ENCODE measurements around the gene CFAP74.
A peak's percentile ranks its signal among the peaks of the same experiment; 100 is the strongest.

The CFAP74 gene

GRCh38 chr1:1962752-1963151 is 40.8 kb downstream of the CFAP74 start:
- Histone ChIP-seq H3K9ac (ENCODE audit: low read depth, low read length) (no peak overlapping the region), H3K4me3 (ENCODE audit: low read length) (no peak overlapping the region), H3K27ac (ENCODE audit: low read depth, low read length) (no peak overlapping the region), H3K9me3 (ENCODE audit: insufficient read depth, low read depth, low read length) (no peaks in the 10 kb centered on the region), H3K4me1 (ENCODE audit: insufficient read depth, low read length) (peaks cover 14% of the 10 kb centered on the region), H3K27me3 (ENCODE audit: insufficient read depth, low read length) (no peaks in the 10 kb centered on the region), H3K36me3 (ENCODE audit: insufficient read depth, low read length) (no peaks in the 10 kb centered on the region)
- WGBS = 89% methylated on average over 2 of the region's 2 CpGs

- peaks cover 14% of the 10 kb centered on the region for H3K4me1 ChIP-seq (ENCODE audit: insufficient read depth, low read length)
- H3K27ac ChIP-seq (ENCODE audit: low read depth, low read length) = no peak overlapping the region; the same call in 1 of the 2 replicates
- WGBS = 67% methylated on average over 17 of the region's 17 CpGs
- no peak overlapping the region for H3K4me3 ChIP-seq (ENCODE audit: low read length)
- no peaks in the 10 kb centered on the region for H3K9me3 ChIP-seq (ENCODE audit: insufficient read depth, low read depth, low read length)
- H3K9ac ChIP-seq (ENCODE audit: low read depth, low read length) = no peak overlapping the region
- H3K36me3 ChIP-seq (ENCODE audit: insufficient read depth, low read length) = no peaks in the 10 kb centered on the region
- H3K27me3 ChIP-seq (ENCODE audit: insufficient read depth, low read length) = no peaks in the 10 kb centered on the region
Observed at GRCh38 chr1:1960480-1961196, 42.9 kb downstream of the CFAP74 start.

GRCh38 chr1:1959840-1960479 is 43.6 kb downstream of the CFAP74 start:
- H3K9ac ChIP-seq (ENCODE audit: low read depth, low read length) = no peak overlapping the region
- 12% methylated on average over 23 of the region's 23 CpGs for WGBS
- H3K36me3 ChIP-seq (ENCODE audit: insufficient read depth, low read length) = no peaks in the 10 kb centered on the region
- H3K9me3 ChIP-seq (ENCODE audit: insufficient read depth, low read depth, low read length) = no peaks in the 10 kb centered on the region
- no peaks in the 10 kb centered on the region for H3K27me3 ChIP-seq (ENCODE audit: insufficient read depth, low read length)
- peaks cover 14% of the 10 kb centered on the region for H3K4me1 ChIP-seq (ENCODE audit: insufficient read depth, low read length)
- peak overlapping the region; percentile 34 for H3K4me3 ChIP-seq (ENCODE audit: low read length)
- no peak overlapping the region; the same call in 1 of the 2 replicates for H3K27ac ChIP-seq (ENCODE audit: low read depth, low read length)

GRCh38 chr1:1959459-1959839 is 44.1 kb downstream of the CFAP74 start:
- no peaks in the 10 kb centered on the region for H3K27me3 ChIP-seq (ENCODE audit: insufficient read depth, low read length)
- H3K36me3 ChIP-seq (ENCODE audit: insufficient read depth, low read length) = no peaks in the 10 kb centered on the region
- 81% methylated on average over 12 of the region's 12 CpGs for WGBS
- H3K27ac ChIP-seq (ENCODE audit: low read depth, low read length) = no peak overlapping the region
- peaks cover 14% of the 10 kb centered on the region for H3K4me1 ChIP-seq (ENCODE audit: insufficient read depth, low read length)
- H3K9ac ChIP-seq (ENCODE audit: low read depth, low read length) = no peak overlapping the region
- peak overlapping the region; percentile 34; the same call in 1 of the 2 replicates for H3K4me3 ChIP-seq (ENCODE audit: low read length)
- no peaks in the 10 kb centered on the region for H3K9me3 ChIP-seq (ENCODE audit: insufficient read depth, low read depth, low read length)

- H3K9ac ChIP-seq (ENCODE audit: low read depth, low read length) = no peak overlapping the region
- H3K9me3 ChIP-seq (ENCODE audit: insufficient read depth, low read depth, low read length) = no peaks in the 10 kb centered on the region
- H3K4me3 ChIP-seq (ENCODE audit: low read length) = no peak overlapping the region
- peaks cover 14% of the 10 kb centered on the region for H3K4me1 ChIP-seq (ENCODE audit: insufficient read depth, low read length)
- 93% methylated on average over 29 of the region's 29 CpGs for WGBS
- H3K27ac ChIP-seq (ENCODE audit: low read depth, low read length) = no peak overlapping the region
- no peaks in the 10 kb centered on the region for H3K27me3 ChIP-seq (ENCODE audit: insufficient read depth, low read length)
- H3K36me3 ChIP-seq (ENCODE audit: insufficient read depth, low read length) = no peaks in the 10 kb centered on the region
Observed at GRCh38 chr1:1958071-1958541, 45.5 kb downstream of the CFAP74 start.

- no peak overlapping the region for H3K4me3 ChIP-seq (ENCODE audit: low read length)
- no peaks in the 10 kb centered on the region for H3K36me3 ChIP-seq (ENCODE audit: insufficient read depth, low read length)
- no peak overlapping the region for H3K9ac ChIP-seq (ENCODE audit: low read depth, low read length)
- H3K4me1 ChIP-seq (ENCODE audit: insufficient read depth, low read length) = peaks cover 14% of the 10 kb centered on the region
- 86% methylated on average over 22 of the region's 22 CpGs for WGBS
- H3K27ac ChIP-seq (ENCODE audit: low read depth, low read length) = no peak overlapping the region
- no peaks in the 10 kb centered on the region for H3K27me3 ChIP-seq (ENCODE audit: insufficient read depth, low read length)
- H3K9me3 ChIP-seq (ENCODE audit: insufficient read depth, low read depth, low read length) = no peaks in the 10 kb centered on the region
Observed at GRCh38 chr1:1957533-1957961, 46.0 kb downstream of the CFAP74 start.

- Histone ChIP-seq H3K4me1 (ENCODE audit: insufficient read depth, low read length) (peaks cover 14% of the 10 kb centered on the region), H3K27ac (ENCODE audit: low read depth, low read length) (no peak overlapping the region), H3K9me3 (ENCODE audit: insufficient read depth, low read depth, low read length) (no peaks in the 10 kb centered on the region), H3K27me3 (ENCODE audit: insufficient read depth, low read length) (no peaks in the 10 kb centered on the region), H3K36me3 (ENCODE audit: insufficient read depth, low read length) (no peaks in the 10 kb centered on the region), H3K4me3 (ENCODE audit: low read length) (no peak overlapping the region), H3K9ac (ENCODE audit: low read depth, low read length) (no peak overlapping the region)
- WGBS = 92% methylated on average over 38 of the region's 38 CpGs
Observed at GRCh38 chr1:1956586-1957532, 46.7 kb downstream of the CFAP74 start.

GRCh38 chr1:1956101-1956500 is 47.5 kb downstream of the CFAP74 start:
- Histone ChIP-seq H3K4me1 (ENCODE audit: insufficient read depth, low read length) (peaks cover 10% of the 10 kb centered on the region), H3K4me3 (ENCODE audit: low read length) (no peak overlapping the region), H3K9ac (ENCODE audit: low read depth, low read length) (no peak overlapping the region), H3K9me3 (ENCODE audit: insufficient read depth, low read depth, low read length) (no peaks in the 10 kb centered on the region), H3K27ac (ENCODE audit: low read depth, low read length) (no peak overlapping the region), H3K36me3 (ENCODE audit: insufficient read depth, low read length) (no peaks in the 10 kb centered on the region), H3K27me3 (ENCODE audit: insufficient read depth, low read length) (no peaks in the 10 kb centered on the region)
- 89% methylated on average over 7 of the region's 7 CpGs for WGBS

GRCh38 chr1:1955621-1956094 is 47.9 kb downstream of the CFAP74 start:
- no peaks in the 10 kb centered on the region for H3K9me3 ChIP-seq (ENCODE audit: insufficient read depth, low read depth, low read length)
- H3K4me3 ChIP-seq (ENCODE audit: low read length) = no peak overlapping the region
- no peak overlapping the region for H3K9ac ChIP-seq (ENCODE audit: low read depth, low read length)
- no peaks in the 10 kb centered on the region for H3K27me3 ChIP-seq (ENCODE audit: insufficient read depth, low read length)
- H3K27ac ChIP-seq (ENCODE audit: low read depth, low read length) = no peak overlapping the region
- no peaks in the 10 kb centered on the region for H3K36me3 ChIP-seq (ENCODE audit: insufficient read depth, low read length)
- 70% methylated on average over 14 of the region's 14 CpGs for WGBS
- H3K4me1 ChIP-seq (ENCODE audit: insufficient read depth, low read length) = peaks cover 5% of the 10 kb centered on the region

- 88% methylated on average over 46 of the region's 46 CpGs for WGBS
- no peaks in the 10 kb centered on the region for H3K27me3 ChIP-seq (ENCODE audit: insufficient read depth, low read length)
- no peak overlapping the region for H3K27ac ChIP-seq (ENCODE audit: low read depth, low read length)
Observed at GRCh38 chr1:1954831-1955441, 48.6 kb downstream of the CFAP74 start.

More at GRCh38 chr1:1954831-1955441, 48.6 kb downstream of the CFAP74 start:
- Histone ChIP-seq H3K4me3 (ENCODE audit: low read length) (no peak overlapping the region), H3K9me3 (ENCODE audit: insufficient read depth, low read depth, low read length) (no peaks in the 10 kb centered on the region), H3K36me3 (ENCODE audit: insufficient read depth, low read length) (no peaks in the 10 kb centered on the region), H3K4me1 (ENCODE audit: insufficient read depth, low read length) (no peaks in the 10 kb centered on the region), H3K9ac (ENCODE audit: low read depth, low read length) (no peak overlapping the region)
